HG03571 (cell line): ENCODE measurements around the gene GLI3.

Experiments used
- ATAC-seq: cut with Tn5 transposase; IDR thresholded peaks from one replicate; pipeline ENCODE4 v1.9.1; 2021; ENCODE audit not compliant: unreplicated experiment

The GLI3 gene

GRCh38 chr7:42180806-42181205 lies 56.2 kb downstream of the GLI3 start:
- no peak for ATAC-seq

DNA sequence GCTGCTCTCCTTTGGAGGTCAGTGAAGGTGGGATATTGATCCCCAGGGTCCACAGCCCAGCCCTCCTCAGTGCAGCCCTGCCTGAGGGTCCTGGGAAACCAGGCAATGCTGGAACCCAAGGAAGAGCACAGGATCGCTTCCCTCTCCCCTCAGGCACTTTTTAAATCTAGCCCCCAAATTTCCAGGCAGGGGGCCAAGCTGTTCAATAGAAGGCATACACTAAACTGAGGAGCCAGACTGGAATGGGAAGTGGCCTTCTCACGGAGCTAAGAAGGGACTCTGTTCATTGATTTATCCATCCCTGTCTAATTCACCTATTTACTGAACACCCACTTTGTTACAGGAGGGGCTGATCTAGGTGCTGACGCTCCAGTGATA lies 60.3 kb downstream of the GLI3 start:
- ATAC-seq: no peak

DNA sequence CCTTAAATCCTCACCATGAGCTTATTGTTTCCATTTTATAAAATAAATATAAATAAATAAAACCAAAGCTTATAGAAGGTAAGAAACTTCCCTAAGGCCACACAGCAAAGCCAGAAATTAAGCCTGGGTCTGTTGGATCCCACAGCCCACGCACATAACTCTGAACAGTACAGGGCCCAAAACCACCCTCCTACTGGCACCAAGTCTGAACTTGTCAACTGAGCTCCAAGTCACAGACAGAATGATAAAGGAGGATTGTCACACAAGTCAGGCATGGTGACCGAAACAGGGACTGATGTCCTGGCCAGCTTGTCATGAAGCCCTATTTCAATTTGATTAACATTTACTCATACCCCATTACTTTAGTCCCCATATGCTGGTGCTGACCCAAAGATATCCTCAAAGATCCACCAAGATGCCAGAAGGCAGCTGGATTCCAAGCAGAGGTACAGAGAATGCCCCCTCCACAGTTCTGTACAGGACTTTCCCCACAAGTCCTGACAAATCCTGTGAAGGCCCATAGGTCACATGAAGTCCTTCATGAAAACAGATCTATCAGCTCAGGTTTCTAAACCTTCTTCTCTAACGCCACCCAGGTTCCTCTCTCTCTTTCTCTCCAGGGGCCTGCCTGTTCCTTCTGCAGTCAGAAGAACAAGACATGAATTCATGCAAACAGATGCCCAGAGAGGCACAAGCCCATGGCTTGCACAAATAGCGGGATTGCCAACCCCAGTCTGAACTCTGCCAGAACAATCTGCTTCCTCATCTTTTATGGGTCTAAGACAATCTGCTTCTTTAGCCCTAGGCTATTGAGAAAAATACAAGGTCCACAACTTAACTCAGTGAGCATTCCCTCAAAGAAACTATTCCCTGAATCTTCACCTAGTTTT lies 60.9 kb downstream of the GLI3 start:
- no peak for ATAC-seq

DNA sequence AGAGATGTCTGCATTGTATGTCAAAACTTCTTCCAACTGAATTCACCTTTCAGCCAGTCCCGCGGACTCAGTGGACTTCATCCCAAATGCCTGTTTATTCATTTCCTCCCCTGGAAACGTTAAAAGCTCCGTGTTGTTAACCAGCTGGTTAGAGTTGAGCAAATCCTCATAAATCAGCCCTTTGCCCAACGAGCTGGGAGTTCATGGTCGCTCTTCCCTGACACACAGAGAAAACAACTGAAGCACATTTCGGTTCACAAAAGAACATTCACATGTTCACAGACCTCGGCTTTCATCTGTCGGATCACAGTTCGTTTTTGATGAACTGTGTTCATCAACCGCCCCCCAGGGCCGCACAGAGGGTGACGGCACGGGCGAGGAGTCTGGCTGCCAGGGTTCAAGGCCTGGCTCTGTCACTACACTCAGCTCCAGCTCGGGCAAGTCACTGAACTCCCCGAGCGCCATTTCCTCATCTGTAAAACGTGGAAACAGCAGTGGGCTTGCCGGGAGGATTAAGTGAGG lies 62.6 kb downstream of the GLI3 start:
- no peak for ATAC-seq

GRCh38 chr7:42170724-42171123 lies 66.3 kb downstream of the GLI3 start:
- ATAC-seq: no peak

- no peak for ATAC-seq
Observed at GRCh38 chr7:42168512-42168911, 68.5 kb downstream of the GLI3 start.

- no peak for ATAC-seq
Observed at GRCh38 chr7:42167631-42168236, 69.3 kb downstream of the GLI3 start.

GRCh38 chr7:42167206-42167605 lies 69.8 kb downstream of the GLI3 start:
- no peak for ATAC-seq

GRCh38 chr7:42164881-42165428 lies 72.1 kb downstream of the GLI3 start:
- no peak for ATAC-seq

GRCh38 chr7:42162560-42163325 lies 74.3 kb downstream of the GLI3 start:
- ATAC-seq: no peak

GRCh38 chr7:42161719-42162118 lies 75.3 kb downstream of the GLI3 start:
- ATAC-seq: no peak

GRCh38 chr7:42161110-42161509 lies 75.9 kb downstream of the GLI3 start:
- ATAC-seq: no peak

DNA sequence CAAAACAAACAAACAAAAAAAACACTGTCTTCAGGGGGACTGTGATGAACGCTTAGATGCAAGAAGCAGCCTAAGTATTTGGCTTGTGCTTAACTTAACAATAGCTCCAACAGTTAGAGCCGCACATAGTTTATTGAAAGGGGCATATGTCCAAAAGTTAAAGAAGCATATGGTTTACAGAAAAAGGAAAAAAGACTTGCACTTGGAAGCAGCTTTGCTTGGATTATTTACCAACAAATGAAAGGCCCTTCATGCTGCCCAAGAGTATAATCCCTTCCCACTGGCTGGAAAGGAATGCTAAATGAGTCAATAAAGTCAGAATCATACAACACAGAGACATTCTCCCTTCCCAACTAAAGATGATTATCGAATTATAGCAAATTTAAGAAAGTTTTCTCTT lies 77.9 kb downstream of the GLI3 start:
- no peak for ATAC-seq

DNA sequence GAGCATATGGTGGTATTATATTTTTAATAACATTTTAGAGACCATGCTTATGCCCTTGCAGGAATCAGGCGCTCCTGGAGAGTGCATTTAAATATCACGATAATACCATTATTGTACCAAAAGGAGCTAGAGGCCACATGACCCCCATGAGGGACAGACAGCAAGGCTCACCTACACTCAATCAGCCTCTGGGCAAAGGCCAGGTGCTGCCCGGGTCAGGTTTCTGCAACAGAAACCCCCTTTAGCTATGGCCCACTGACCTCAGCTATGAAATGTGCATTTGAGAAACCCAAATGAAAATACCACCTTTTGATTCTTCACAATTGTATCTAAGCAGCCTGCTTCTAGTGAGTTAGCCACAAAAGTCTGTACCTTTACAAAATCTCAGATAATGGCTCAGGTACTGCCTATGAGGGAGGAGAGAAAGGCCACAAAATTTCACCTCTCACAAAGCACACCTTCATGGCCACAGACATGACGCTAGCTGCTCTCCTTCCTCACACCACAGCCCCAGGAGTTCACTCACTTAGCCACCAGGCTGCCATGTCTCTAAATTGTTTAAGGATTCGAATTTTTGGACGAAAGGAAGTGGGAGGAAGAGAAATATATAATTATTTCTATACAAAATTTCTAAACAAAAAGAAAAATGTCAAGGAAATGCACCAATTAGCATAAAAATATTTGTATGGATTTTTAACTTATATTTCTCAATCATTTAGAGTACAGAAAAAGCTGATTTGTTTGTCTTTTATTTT lies 79.9 kb downstream of the GLI3 start:
- no peak for ATAC-seq

GRCh38 chr7:42156291-42156865 lies 80.6 kb downstream of the GLI3 start:
- no peak for ATAC-seq

DNA sequence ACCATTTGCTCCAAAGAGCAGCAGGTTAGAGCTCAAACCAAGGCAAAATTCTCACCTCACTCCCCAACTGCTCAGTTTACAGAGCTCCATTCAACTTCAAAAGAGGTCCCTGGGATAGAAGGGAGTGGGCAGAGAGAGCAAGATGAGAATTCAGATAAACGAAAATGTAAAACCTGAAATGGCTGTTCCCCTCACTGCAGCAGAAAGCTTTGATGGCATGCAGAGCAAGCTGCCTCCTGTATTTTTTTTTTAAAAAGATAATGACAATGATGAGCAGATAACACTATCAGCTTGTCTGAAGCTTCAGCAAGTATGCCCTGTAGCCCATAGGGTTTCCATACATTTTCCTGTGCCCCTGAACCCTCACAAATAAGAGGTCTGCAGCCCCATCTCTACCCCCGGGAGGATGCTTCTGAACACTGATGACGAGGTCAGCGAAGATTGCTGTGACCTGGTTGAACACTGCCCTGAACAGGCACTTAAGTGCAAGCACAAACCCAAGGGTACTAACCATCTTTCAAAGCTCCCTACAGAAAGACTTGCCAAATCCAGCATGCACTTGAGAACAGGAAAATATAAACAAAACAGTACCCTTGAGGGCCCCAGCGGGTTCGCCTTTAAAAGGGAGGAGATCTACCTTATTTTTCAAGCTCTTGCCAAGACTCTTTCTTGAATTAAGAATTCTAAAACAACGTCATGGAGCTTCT lies 81.3 kb downstream of the GLI3 start:
- ATAC-seq: no peak

DNA sequence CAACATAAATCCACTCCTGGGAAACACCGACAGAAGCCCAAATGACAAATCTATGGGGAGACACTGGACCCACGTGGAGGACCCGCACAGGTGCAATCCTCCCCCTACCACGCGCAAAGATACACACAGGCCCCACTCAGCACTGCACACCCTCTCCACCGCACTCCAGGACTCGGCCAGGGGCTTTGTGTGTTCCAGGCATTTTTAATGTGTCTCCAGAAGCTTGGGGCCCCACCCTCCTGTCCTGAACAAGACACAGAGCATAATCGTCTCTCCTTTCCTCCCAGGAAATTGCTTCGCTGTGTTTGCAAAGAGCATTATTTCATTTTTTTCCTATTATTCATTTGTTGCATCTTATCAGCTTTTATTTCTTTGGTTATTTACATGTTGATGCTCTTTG lies 82.8 kb downstream of the GLI3 start:
- ATAC-seq: no peak

DNA sequence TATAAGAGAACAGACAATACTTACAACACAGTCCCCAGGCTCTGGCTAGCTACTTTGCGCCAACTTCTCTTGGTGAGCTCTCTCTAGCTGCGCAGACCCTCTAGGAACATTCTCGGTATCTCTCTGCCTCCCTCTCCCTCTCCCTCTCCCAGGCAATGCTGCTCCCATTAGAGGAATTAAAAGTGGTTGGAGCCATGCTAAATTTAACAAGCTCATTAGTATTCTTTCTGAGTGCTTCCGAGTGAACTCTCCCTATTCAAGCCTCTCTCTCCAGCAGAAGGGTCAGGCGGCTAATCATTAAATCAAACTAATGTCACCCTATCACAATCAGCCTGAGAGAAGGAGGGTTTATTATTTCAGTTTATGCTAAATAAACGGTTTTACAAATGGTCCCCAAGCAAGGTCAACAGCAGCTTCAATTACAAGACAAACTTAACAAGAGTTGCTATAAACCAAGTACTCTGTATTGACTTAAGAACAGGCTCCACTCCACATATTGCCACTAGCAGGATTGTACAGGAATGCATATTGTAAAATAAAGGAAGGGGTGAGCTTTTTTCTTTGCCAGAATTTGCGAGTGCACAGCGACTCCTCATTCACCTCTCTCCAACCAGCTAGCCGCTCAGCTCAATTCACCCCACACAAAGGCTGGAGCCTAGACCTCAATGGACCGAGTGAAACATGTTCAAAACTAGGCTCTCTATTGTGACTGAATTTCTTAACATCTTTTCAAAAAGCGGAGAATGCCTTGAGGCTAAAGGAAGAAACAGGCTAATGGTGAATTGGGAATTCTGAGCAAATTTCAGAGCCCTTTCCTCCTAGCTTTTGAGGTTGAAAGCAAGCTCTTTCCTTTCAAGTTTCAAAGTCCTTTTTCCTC lies 84.4 kb downstream of the GLI3 start:
- ATAC-seq: no peak

DNA sequence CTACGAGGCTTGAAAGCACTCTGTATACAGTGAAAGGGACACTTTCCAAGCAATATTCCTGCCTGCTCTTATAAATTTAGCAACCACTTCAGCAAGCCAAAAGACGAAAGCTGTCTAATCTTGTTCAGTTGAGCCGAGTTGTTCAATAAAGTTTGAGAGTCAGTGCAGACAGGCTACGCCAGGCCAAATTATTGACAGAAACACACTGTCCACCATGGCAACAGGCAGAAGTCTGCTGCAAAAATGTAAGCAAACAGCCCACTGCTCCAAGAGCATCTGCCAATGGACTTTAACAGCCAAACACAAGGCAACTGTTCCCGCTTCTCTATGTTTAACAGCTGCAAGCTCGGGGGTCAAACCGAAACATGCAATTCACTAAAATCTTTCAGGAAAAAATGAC lies 85.7 kb downstream of the GLI3 start:
- ATAC-seq: no peak
